WTC11 (cell line): ENCODE data around the gene VDR. TPM values are rescaled to one million over a fixed set of nuclear protein-coding genes. Genes with fewer than 3 reads are reported as not detected.

Experiments
- ATAC-seq: fragments of 200-7000 bp; cut with Tn5 transposase; 2 replicates; pipeline ENCODE4 v1.10.0; 2021; ENCODE audit warnings: mild to moderate bottlenecking, moderate library complexity
- CTCF ChIA-PET: fragments of 300-600 bp; sonication (Branson Sonifier 250); formaldehyde crosslinking; loops from one replicate; lab custom pipeline; 2021; ENCODE audit warnings: antibody characterized with exemption; lab: Charles Lee
- POLR2A ChIA-PET: fragments of 350-600 bp; sonication (Branson Sonifier 250); formaldehyde crosslinking; loops from one replicate; lab custom pipeline; 2021; ENCODE audit warnings: antibody characterized with exemption; lab: Charles Lee
- DNase-seq: peaks from one replicate; pipeline ENCODE4 v3.0.0; 2021; ENCODE audit warnings: low spot score
- H3K27ac Mint-ChIP-seq: 2 replicates; pipeline ENCODE4 v1.8.0; 2021; ENCODE audit warnings: mixed read lengths
- H3K27me3 Mint-ChIP-seq: 2 replicates; pipeline ENCODE4 v1.8.0; 2021; ENCODE audit warnings: low read depth, mild to moderate bottlenecking, moderate library complexity, mixed read lengths
- H3K36me3 Mint-ChIP-seq: 2 replicates; pipeline ENCODE4 v1.8.0; 2021; ENCODE audit warnings: mixed read lengths
- H3K4me1 Mint-ChIP-seq: 2 replicates; pipeline ENCODE4 v1.8.0; 2022; ENCODE audit warnings: mixed read lengths
- H3K4me3 Mint-ChIP-seq: 2 replicates; pipeline ENCODE4 v1.8.0; 2021; ENCODE audit warnings: mild to moderate bottlenecking, moderate library complexity, mixed read lengths
- H3K9me3 Mint-ChIP-seq: 2 replicates; pipeline ENCODE4 v1.8.0; 2021; ENCODE audit warnings: mixed read lengths
- ARID4B ChIP-seq: sonication (generic); formaldehyde crosslinking; IDR thresholded peaks from 2 replicates; pipeline ENCODE4 v1.8.0; 2023; ENCODE audit warnings: missing genetic modification reagents, mild to moderate bottlenecking, borderline replicate concordance
- E2F4 ChIP-seq: sonication (generic); formaldehyde crosslinking; IDR thresholded peaks from 2 replicates; pipeline ENCODE4 v1.8.1; 2022; ENCODE audit warnings: low read depth, mild to moderate bottlenecking, moderate library complexity, missing genetic modification reagents, borderline replicate concordance
- FOXP4 ChIP-seq: sonication (generic); formaldehyde crosslinking; IDR thresholded peaks from 2 replicates; pipeline ENCODE4 v1.8.0; 2022; ENCODE audit warnings: mild to moderate bottlenecking, missing genetic modification reagents
- HMGXB4 ChIP-seq: sonication (generic); formaldehyde crosslinking; IDR thresholded peaks from 2 replicates; pipeline ENCODE4 v1.8.1; 2023; ENCODE audit warnings: mild to moderate bottlenecking, moderate library complexity, missing genetic modification reagents
- NR1H2 ChIP-seq: sonication (generic); formaldehyde crosslinking; IDR thresholded peaks from 2 replicates; pipeline ENCODE4 v1.9.0; 2021; ENCODE audit warnings: mild to moderate bottlenecking, moderate library complexity, missing genetic modification reagents
- NR2C2 ChIP-seq: sonication (generic); formaldehyde crosslinking; IDR thresholded peaks from 2 replicates; pipeline ENCODE4 v1.8.0; 2022; ENCODE audit warnings: mild to moderate bottlenecking, missing genetic modification reagents
- OVOL2 ChIP-seq: fragments of 250-450 bp; sonication (Bioruptor Pico); IDR thresholded peaks from 2 replicates; pipeline ENCODE4 v1.9.0; 2021; ENCODE audit warnings: mild to moderate bottlenecking, borderline replicate concordance
- PRDM15 ChIP-seq: sonication (generic); formaldehyde crosslinking; IDR thresholded peaks from 2 replicates; pipeline ENCODE4 v1.8.0; 2022; ENCODE audit warnings: missing genetic modification reagents
- SMAD4 ChIP-seq: sonication (generic); formaldehyde crosslinking; IDR thresholded peaks from 2 replicates; pipeline ENCODE4 v1.8.0; 2022; ENCODE audit warnings: mild to moderate bottlenecking, missing genetic modification reagents
- STAT6 ChIP-seq: sonication (generic); formaldehyde crosslinking; conservative IDR thresholded peaks from 2 replicates; pipeline ENCODE4 v1.8.1; 2023; ENCODE audit warnings: mild to moderate bottlenecking, low read depth, missing genetic modification reagents, moderate library complexity
- TP53 ChIP-seq: sonication (generic); formaldehyde crosslinking; IDR thresholded peaks from 2 replicates; pipeline ENCODE4 v1.8.1; 2023; ENCODE audit warnings: mild to moderate bottlenecking, missing genetic modification reagents
- USF1 ChIP-seq: sonication (generic); formaldehyde crosslinking; IDR thresholded peaks from 2 replicates; pipeline ENCODE4 v1.8.0; 2022; ENCODE audit warnings: mild to moderate bottlenecking, missing genetic modification reagents
- ZBTB21 ChIP-seq: sonication (generic); formaldehyde crosslinking; IDR thresholded peaks from 2 replicates; pipeline ENCODE4 v1.8.1; 2023; ENCODE audit warnings: mild to moderate bottlenecking, missing genetic modification reagents, borderline replicate concordance
- ZNF121 ChIP-seq: sonication (generic); formaldehyde crosslinking; IDR thresholded peaks from 2 replicates; pipeline ENCODE4 v1.8.0; 2023; ENCODE audit warnings: missing genetic modification reagents
- ZNF512 ChIP-seq: sonication (generic); formaldehyde crosslinking; IDR thresholded peaks from 2 replicates; pipeline ENCODE4 v1.8.1; 2022; ENCODE audit warnings: missing genetic modification reagents, borderline replicate concordance
- ZNF671 ChIP-seq: fragments of 250-450 bp; sonication (Bioruptor Pico); IDR thresholded peaks from 2 replicates; pipeline ENCODE4 v1.8.0; 2021; ENCODE audit warnings: mild to moderate bottlenecking
- total RNA-seq: library from RNA; stranded (reverse); gene quantifications from 3 replicates; pipeline ENCODE4 v1.2.3, GENCODE V29; 2021

Gene VDR
- total RNA-seq, 1 experiment from 2014 or later = 1.3 TPM

GRCh38 chr12:47824198-47824597 is 80.6 kb downstream of the VDR start:
- Mint-ChIP-seq H3K27ac (no peak overlapping the region), H3K27me3 (peaks cover 12% of the 10 kb centered on the region), H3K36me3 (no peaks in the 10 kb centered on the region), H3K9me3 (no peaks in the 10 kb centered on the region), H3K4me3 (no peak overlapping the region), H3K4me1 (peaks cover 55% of the 10 kb centered on the region)
- POLR2A ChIA-PET = no interaction called here
- ATAC-seq (no peak), DNase-seq (no peak)
- CTCF ChIA-PET = interaction anchor here (0.5 to 7.2 kb wide), 4 partner anchors 14 to 55 kb away, joined by 3 to 111 read pairs (median 4); no protein-coding TSS in a partner anchor
- TF ChIP-seq ARID4B (no peak), PRDM15 (CRISPR knock-in tag) (no peak), NR1H2 (CRISPR knock-in tag) (no peak), ZBTB21 (CRISPR knock-in tag) (no peak), SMAD4 (CRISPR knock-in tag) (no peak), USF1 (CRISPR knock-in tag) (no peak), ZNF671 (CRISPR knock-in tag) (no peak), HMGXB4 (CRISPR knock-in tag) (no peak), TP53 (CRISPR knock-in tag) (no peak), E2F4 (CRISPR knock-in tag) (no peak), FOXP4 (CRISPR knock-in tag) (no peak), OVOL2 (CRISPR knock-in tag) (no peak), STAT6 (CRISPR knock-in tag) (no peak), ZNF121 (CRISPR knock-in tag) (no peak), ZNF512 (CRISPR knock-in tag) (no peak), NR2C2 (CRISPR knock-in tag) (no peak)
